NCI-H2196 (cell line): ENCODE results near the gene CTNNA2.

Source experiments
- DNase-seq: peaks from one replicate; lab custom pipeline; 2025; ENCODE audit not compliant: unreplicated experiment; lab: John Stamatoyannopoulos, UW

Gene CTNNA2

DNA sequence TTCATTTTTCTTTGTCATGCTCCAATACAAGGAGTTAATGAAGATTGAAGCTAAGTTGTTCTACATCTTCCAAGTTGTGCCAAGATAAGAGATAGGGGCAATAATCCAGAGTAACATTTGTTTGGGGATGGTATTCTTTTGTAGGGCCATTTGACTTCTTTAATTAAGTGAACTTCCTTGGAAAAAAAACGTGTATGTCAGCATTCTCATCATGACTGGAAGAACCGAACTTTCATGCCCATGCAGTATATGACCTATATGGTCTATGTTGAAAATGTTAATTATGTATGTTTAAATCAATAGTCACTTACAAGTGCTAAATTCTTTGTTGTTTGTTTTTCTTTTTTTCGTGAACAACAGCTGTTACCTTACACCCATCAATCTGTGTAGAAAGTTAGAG is 1111.2 kb downstream of the CTNNA2 start:
- DNase-seq, result no peak

DNA sequence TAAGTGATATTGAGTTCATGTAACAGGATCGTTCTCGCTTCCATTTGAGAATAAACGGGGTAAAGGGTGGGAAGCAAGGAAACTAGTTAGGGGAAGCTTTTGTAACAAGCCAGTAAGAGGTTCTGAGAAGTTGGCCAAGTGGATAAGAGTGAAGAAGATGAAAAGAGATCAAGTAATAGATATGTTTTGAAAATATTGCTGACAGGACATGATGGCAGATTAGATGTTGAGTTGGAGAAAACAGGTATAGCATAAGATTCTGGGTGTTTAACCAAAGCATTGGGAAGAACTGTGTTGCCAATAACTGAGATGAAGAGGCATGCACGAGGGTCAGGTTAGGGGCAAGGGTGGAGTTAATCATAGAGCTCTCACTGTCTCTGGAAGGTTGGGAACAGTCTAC is 1121.7 kb downstream of the CTNNA2 start:
- DNase-seq, result no peak

DNA sequence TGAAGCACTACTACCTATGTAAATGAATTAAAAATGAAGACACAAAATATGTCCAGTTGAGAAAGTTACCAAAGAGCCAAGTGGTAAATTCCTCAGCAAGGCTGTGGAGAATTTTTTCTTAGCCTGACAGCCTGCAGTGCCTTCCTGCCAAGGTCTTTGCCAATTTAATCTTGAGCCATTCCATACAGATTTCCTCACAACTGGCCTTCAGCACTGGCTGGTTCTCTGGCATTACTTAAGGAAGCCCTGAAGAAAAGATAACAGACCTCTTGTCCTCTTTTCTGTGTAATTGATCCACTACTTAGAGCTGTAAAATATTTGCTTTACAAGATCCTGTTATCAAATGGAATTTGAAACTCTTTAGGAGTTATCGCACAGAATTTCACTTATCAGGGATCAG is 1125.9 kb downstream of the CTNNA2 start:
- no peak for DNase-seq

DNA sequence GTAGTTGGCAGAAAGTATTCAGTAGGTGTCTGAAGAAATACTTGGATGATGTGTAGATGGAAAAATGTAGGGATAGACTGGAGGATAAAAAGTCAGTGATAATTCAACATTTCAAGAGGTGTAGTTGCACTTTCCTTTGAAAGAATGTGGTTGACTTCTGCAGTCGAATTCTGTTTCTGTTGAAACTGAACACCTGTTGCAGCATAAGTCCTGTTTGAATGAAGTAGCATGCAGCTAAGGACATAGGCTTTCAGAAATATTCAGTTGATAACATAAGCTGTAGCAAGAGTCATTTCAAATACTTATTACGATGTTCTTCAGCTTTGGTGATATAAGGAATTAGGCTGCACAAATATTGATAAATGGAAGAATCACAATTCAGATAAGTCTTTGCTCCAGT is 1129.6 kb downstream of the CTNNA2 start:
- DNase-seq, result no peak

DNA sequence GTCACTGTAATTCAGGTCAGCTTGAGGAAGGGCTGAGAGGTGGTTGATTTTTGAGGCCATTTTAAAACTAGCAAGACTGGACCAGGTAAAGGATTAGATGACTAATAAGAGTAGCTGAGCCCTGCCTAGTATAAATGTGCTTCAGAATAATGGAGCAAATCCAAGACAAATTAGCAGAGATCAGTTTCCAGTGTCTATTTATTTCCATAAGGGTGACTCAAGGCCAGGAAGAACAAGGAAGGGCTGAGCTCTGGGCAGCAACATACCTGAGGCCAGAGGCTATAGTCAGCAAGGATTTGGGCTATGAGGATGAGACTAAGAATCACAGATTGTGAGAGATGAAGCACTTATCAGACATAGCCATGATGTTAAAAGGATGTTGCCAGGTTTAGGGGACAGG is 1130.7 kb downstream of the CTNNA2 start:
- DNase-seq, result no peak

DNA sequence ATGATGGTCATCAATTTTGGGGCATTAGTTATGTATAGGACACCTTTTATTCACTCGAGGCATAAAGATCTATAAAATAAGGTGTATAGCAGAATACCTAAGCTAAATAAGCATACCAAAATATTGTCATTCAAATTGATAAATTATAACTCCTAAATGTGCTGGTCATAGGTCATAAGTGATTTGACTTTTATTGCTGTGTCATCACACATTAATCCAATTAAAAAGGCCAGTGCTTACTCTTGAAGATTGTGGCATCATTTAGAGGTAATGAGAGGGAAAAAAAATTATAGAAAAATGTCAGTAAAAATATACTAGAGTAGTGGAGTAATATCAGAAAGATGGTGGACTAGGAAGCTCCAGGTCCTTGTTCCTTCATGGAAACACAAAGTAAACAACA is 1138.6 kb downstream of the CTNNA2 start:
- DNase-seq, result no peak

DNA sequence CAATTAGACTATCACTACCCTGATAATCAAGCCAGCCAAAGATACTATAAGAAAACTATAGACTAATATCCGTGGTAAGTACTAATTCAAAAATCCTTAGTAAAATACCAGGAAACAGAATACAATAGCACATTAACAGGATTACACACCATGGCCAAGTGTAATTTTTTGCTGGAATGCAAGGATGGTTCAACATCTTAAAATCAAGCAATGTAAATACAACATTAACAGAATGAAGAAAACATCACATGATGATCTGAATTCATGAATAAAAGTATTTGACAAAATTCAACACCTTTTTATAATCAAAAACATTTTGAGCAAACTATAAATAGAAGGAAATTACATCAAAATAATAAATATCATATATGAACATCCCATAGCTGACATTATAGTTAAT is 1142.4 kb downstream of the CTNNA2 start:
- DNase-seq, result no peak

DNA sequence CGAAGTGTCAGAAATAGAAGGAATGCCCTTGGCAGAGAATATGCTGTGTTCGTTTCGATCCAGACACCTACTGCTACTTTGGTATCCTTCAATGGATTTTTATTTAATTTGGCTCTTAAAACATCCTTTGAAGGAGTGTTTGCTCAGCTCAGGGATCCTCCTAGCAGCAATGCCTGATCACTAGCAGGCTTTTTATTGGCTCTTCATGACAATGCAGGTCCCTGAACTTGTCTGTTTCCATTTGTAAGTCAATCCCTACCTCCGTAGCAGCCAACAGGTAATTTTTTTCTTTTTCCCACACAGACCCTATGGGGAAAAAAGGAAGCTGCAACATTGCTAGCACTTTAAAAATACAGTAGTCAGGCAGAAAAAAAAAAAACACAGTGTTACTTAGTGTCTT is 1157.9 kb downstream of the CTNNA2 start:
- no peak for DNase-seq

DNA sequence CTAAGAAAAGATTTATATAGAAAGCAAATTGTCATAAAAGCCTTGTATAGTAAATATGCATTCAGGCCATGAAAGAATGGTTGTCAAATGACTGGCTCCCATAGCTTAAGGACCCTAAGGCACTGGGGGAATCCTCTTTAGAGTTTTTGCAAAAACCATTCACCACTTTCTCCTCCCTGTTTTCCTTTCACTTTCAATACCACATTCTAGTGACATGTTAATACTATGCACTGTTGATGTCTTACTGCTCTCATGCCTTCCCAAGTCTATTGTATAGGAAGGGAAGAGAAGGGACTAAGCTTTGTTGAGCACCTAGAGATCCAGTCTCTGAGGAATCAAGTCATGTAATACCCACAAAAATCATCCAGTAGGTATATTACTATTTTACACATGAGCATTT is 1174.7 kb downstream of the CTNNA2 start:
- no peak for DNase-seq

DNA sequence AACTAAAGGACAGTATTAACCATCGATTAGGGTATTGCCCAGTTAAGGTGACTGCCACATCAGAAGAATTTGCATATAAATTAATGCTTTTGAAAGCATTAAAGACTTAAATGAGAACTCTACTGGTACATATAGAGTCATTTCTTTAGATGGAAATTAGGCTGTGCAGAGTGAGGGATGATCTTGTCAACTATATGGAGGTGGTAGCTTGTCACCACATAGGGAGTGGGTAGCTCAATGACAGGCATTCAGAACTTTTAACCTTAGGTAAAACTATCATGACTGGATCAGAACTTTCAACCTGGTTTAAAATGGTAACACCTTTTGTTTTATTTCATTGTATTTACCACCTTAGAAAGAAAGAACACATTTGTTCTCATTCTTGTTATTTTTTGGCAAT is 1176.3 kb downstream of the CTNNA2 start:
- DNase-seq, result no peak
